ENCODE measurements around the gene ATP6V1E1.
A peak's percentile ranks its signal among the peaks of the same experiment; 100 is the strongest.

Gene ATP6V1E1

DNA sequence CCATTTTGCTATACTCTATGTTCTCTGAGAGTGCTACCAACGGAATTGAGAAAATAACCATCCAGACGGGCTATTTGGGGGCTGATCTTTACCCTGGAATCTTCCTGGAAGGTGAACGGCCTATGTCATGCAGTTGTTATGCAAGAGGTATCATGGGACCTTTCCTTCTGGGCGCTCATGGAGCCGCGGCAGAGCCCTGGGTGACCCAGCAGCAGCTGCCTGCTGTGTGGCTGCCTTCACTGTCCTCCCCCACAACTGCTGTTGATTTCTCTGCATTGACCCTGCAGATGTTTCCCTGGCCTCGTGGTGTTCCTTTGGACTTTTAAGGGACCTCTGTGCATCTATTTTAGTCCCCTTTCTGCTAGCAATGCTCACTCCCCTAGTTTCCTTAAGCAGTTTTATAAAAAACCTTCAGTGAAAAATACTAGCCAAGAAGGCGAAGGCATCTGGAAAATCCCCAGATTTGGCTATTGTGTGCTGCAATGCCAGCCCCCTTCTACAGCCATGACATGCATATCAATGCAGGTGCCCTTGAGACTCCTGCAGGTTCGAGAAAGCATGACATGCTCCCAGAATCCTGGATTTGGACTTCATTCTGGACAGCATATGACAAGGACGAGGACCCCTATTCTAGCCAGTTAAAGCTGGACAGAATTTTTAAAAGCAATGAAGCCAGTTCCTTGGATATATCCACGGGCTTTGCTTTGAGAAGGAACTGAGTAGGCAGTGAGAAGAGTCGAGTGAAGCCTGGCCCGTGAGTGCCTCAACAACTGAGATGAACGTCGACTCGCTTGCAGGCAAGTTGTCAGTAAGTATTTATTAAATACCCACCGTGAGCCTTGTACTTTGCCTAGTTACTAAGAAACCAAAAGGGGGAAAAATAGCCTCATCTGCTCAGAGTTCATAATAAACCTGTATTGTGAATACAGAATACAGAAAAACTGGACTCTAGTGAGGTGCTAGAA, 65.4 kb downstream of the ATP6V1E1 start, which contains the start of gene SLC25A18:
SLC25A18 (plus strand) TSS at position 593 of the 965 bp plus-strand sequence. CDS start 16,447 bp downstream, outside the sequence.
- Histone ChIP-seq H3K27me3 (ENCODE audit: insufficient read depth, low read depth, severe bottlenecking) (no peaks in the 10 kb centered on the region), H3K4me3 (ENCODE audit: low read depth, low read length) (peak within 1 kb of the TSS; percentile 0; the same call in 1 of the 2 replicates), H3K9me3 (ENCODE audit: severe bottlenecking) (no peaks in the 10 kb centered on the region), H3K27ac (no peak within 1 kb of the TSS), H3K36me3 (no peaks in the 10 kb centered on the region)
- TF ChIP-seq, protein P1, sequence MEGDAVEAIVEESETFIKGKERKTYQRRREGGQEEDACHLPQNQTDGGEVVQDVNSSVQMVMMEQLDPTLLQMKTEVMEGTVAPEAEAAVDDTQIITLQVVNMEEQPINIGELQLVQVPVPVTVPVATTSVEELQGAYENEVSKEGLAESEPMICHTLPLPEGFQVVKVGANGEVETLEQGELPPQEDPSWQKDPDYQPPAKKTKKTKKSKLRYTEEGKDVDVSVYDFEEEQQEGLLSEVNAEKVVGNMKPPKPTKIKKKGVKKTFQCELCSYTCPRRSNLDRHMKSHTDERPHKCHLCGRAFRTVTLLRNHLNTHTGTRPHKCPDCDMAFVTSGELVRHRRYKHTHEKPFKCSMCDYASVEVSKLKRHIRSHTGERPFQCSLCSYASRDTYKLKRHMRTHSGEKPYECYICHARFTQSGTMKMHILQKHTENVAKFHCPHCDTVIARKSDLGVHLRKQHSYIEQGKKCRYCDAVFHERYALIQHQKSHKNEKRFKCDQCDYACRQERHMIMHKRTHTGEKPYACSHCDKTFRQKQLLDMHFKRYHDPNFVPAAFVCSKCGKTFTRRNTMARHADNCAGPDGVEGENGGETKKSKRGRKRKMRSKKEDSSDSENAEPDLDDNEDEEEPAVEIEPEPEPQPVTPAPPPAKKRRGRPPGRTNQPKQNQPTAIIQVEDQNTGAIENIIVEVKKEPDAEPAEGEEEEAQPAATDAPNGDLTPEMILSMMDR (IDR thresholded peaks at IDR 0.05; ENCODE audit: low read depth, low read length) = 0 out of 2 replicates have a peak, but pooled peaks have one; percentile 17
- peak; percentile 42 for DNase-seq

DNA sequence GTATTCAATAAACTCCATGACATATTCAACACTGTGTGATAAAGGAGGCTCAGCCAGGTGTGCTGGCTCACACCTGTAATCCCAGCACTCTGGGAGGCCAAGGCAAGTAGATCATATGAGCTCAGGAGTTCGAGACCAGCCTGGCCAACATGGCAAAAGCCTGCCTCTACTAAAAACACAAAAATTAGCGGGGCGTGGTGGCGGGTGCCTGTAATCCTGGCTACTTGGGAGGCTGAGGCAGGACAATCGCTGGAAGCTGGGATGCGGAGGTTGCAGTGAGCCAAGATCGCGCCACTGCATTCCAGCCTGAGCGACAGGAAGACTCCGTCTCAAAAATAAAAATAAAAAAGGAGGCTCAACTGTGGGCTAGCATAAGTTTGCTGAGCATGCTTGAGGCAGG, 69.4 kb downstream of the ATP6V1E1 start:
- TF ChIP-seq, protein P1 (IDR thresholded peaks at IDR 0.05; ENCODE audit: low read depth, low read length) = no peak
- Histone ChIP-seq H3K27ac (no peak overlapping the region), H3K4me3 (ENCODE audit: low read depth, low read length) (no peak overlapping the region), H3K36me3 (no peaks in the 10 kb centered on the region), H3K27me3 (ENCODE audit: insufficient read depth, low read depth, severe bottlenecking) (no peaks in the 10 kb centered on the region), H3K9me3 (ENCODE audit: severe bottlenecking) (no peaks in the 10 kb centered on the region)
- DNase-seq = no peak

DNA sequence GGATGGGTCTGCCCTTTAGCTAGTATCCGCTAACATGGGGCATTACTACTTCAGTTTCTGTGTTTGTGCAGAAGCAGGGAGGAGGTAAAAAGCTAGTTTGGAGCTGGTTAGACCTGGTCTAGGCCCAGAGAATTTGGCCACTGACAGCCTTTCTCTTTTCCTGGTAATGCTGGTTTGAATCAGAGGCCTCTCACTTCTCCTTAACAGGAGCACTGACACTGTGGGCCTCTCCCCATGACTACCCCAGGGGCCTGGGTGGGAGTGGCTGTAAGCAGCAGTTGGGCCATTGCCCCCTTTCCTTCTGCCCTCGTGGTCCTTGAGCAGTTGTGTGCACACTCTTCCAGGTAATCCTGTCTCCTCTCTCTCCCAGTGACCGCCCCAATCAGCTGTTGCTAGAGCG, 73.7 kb downstream of the ATP6V1E1 start:
- no peaks in the 10 kb centered on the region for H3K27me3 ChIP-seq (ENCODE audit: insufficient read depth, low read depth, severe bottlenecking)
- H3K36me3 ChIP-seq = no peaks in the 10 kb centered on the region
- TF ChIP-seq, protein P1 (IDR thresholded peaks at IDR 0.05; ENCODE audit: low read depth, low read length) = no peak

DNA sequence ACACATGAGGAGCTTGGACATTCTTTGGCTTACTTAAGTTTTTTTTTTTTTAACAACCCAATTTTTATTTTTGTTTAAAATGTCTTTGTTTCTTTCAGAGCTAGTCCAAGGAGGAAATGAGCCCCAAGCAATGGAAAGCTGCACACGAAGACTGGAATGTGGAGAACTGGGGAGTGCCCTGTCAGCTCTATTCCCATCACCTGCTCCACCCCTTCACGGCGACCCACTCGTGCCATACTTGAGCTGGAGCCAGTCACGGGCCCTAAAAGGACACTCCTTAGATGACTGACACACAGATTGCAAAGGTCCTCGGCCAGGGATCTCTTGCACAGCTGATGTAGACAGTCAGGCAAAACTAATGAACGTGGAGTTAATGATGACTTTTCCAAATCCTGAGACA, 75.8 kb downstream of the ATP6V1E1 start:
- H3K9me3 ChIP-seq (ENCODE audit: severe bottlenecking) = no peaks in the 10 kb centered on the region
- H3K36me3 ChIP-seq = no peaks in the 10 kb centered on the region
- TF ChIP-seq, protein P1 (IDR thresholded peaks at IDR 0.05; ENCODE audit: low read depth, low read length) = no peak
- no peak overlapping the region for H3K4me3 ChIP-seq (ENCODE audit: low read depth, low read length)
- no peak for DNase-seq
- H3K27ac ChIP-seq = no peak overlapping the region
- H3K27me3 ChIP-seq (ENCODE audit: insufficient read depth, low read depth, severe bottlenecking) = no peaks in the 10 kb centered on the region

More for the DNA sequence above, 73.7 kb downstream of the ATP6V1E1 start:
- Histone ChIP-seq H3K4me3 (ENCODE audit: low read depth, low read length) (no peak overlapping the region), H3K27ac (no peak overlapping the region), H3K9me3 (ENCODE audit: severe bottlenecking) (no peaks in the 10 kb centered on the region)
- DNase-seq = peak; percentile 62

DNA sequence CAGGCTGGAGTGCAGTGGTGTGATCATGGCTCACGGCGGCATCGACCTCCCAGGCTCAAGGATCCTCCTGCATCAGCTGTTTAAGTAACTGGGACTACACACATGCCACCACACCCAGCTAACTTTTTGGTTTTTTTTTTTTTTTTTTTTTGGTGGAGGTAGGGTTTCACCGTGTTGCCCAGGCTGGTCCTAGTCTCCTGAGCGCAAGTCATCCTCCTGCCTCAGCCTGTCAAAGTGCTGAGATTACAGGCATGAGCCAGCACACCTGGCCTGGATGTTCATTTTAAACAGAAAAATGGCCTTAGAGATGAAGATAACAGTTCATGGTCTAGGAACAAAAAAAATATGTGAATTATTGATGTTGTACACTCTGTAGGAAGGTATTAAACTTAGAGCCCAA, 78.9 kb downstream of the ATP6V1E1 start:
- TF ChIP-seq, protein P1 (IDR thresholded peaks at IDR 0.05; ENCODE audit: low read depth, low read length) = no peak

More for the DNA sequence above, 78.9 kb downstream of the ATP6V1E1 start:
- Histone ChIP-seq H3K9me3 (ENCODE audit: severe bottlenecking) (no peaks in the 10 kb centered on the region), H3K27me3 (ENCODE audit: insufficient read depth, low read depth, severe bottlenecking) (no peaks in the 10 kb centered on the region), H3K4me3 (ENCODE audit: low read depth, low read length) (no peak overlapping the region), H3K36me3 (no peaks in the 10 kb centered on the region), H3K27ac (no peak overlapping the region)
- no peak for DNase-seq

Measured in WERI-Rb-1 (cell line).